GM21825 (cell line): Measurements from ENCODE around the gene OSMR.

Experiments
- ATAC-seq: cut with Tn5 transposase; IDR thresholded peaks from one replicate; pipeline ENCODE4 v1.9.1; 2021; ENCODE audit warnings: mild to moderate bottlenecking, moderate library complexity; ENCODE audit not compliant: unreplicated experiment

The OSMR gene

DNA sequence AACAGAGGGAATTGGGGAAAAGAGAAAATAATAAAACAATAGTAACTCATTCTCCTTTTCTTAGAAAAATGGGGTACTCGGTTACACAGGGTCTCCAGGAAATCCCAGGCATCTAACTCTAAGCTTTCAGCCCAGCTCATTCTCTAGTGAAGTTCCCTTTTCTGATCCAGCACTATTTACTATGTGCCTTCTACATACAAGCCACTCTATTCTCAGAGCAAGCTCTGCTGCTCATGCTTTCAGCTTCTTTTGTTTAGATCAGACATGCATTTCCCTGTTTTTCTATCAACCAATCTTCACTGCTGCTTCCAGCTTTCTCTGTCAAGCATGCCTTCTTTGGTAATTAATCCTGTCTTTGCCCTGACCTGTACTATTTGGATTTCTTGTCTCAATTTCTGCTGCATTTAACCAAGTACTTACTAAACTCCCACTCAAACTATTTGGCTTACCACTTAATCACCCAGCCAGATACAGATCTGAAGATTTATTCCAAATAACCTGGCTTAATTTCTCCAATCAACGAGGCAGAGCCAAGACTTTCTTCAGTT, 25.3 kb downstream of the OSMR start:
- ATAC-seq = no peak

DNA sequence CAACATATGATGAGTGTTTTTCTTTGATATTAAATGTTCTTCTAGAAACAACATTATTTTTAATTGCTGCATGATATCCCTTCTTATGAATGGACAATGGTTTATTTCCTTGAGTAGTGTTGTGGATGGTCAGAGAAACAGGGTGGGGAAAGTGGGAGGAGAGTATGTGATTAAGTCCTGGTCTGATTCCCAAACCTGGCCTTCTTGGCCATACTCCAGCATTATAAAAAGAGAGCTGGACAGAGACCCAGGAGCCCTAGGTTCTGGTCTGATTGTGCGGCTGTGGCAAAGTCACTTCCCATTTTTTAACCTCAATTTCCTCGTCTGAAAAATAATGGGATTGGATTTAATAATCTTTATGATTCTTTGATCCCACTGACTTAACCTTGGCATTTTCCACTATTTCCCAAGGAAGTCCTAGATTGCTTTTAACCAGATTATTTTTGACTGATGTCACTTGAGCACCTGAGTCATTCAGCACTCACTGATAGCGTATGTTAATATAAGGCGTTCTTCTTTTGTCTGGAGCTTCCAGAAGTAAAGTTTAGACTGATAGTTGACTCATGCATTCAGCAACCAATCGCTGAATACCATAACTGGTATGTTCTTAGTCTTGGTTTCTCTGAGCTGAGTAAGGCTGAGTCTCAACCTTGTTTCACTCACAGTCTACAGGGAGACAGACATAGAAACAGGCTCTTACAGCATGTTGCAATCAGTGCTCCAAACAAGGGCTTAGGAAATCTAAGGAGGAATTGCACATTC, 26.2 kb downstream of the OSMR start:
- ATAC-seq = no peak

DNA sequence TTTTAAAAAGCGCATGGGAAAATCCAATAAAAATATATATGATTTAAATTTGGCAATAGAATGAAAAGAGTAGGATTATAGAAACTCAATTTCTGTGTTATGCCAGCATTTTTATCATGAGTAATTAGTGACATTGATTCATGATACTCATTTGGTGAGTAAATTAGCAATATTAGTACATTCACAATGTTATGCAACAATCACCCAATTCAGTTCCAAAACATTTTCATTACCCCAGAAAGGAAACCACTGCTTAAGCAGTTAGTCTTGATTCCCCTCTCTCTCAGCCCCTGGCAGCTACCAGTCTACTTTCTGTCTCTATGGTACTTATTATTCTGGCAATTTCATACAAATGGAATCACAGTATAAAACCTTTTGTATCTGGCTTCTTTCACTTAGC, 27.0 kb downstream of the OSMR start:
- ATAC-seq = no peak

DNA sequence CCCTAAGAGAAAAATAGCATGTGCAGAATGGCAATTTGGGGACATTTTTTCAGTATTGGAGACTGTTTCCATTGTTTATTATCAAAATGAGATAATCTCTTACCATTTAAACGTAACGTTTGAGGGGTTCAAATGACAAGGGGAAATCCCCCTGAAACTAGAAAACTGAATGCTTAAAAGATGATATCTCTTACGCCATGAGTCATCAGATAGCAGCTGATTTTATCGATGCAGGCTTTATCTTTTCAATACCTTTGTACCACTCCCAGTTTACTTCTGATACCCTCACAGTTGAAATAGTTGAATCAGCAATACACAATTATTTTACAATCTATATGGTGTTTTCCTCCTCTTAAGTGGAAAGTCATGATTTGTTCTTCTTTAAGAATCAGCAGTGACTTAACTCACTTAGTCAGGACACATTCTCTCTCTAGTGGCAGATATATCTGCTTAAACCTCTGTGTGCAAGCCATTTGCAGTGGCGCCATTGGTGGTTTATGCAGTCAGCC, 29.2 kb downstream of the OSMR start:
- ATAC-seq = no peak

DNA sequence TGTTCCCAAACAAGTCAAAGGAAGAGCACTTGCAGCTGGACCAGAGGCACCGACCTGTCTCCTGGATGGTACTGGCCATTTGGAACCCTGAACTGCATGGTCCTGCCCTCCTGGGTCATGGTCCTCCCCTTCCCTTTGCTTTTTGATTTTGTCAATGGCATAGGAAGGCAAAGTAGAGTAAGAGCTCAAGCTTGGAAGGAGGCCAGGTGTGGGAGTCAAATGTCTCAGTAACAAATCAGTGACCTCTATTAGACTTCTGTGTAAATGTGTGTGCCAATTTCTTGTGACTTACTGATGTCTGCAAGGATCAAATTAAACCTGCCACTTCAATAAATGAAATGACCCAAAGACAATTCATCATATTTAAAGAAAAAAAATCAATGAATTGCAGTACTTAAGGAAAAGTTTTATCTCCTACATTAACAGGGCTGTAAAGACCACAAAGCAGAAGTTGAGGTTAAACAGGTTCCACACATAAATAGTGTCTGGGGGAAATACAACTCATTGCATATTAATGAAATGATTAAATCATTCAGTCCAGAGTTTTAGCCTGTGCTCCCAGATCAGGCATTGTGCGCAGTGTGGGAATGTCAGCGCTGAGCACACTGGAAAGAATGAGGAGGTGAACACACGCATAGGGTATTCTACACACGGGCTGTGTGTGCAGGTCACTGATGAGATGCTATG, 32.7 kb downstream of the OSMR start:
- ATAC-seq = no peak

DNA sequence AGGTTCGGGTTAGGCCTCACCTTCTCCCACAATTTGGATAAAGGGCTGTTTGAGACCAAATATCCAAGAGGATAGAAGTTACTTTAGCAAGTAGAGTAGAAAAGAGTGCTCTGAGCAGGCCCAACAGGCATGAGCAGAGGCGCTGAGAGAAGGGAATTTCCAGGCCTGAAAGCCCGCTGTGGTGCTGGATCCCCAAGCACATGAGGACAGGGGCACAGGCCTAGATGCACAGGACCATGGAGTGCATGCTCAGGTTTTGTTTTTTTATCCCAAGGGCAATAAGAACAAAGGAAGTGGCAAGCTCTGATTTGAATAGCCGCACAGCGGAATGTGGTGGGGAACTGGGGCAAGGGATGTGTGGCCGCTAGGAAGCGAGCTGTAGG, 33.3 kb downstream of the OSMR start:
- ATAC-seq = no peak

DNA sequence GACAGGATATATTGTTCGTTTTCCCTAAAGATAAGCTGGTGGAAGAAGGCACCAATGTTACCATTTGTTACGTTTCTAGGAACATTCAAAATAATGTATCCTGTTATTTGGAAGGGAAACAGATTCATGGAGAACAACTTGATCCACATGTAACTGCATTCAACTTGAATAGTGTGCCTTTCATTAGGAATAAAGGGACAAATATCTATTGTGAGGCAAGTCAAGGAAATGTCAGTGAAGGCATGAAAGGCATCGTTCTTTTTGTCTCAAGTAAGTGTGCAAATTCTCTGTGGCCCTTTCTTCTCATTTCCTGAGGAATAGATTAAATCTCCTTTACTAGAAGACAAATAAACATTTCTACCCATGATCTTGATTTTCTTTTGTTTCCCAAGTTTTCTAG, 38.0 kb downstream of the OSMR start:
- no peak for ATAC-seq

DNA sequence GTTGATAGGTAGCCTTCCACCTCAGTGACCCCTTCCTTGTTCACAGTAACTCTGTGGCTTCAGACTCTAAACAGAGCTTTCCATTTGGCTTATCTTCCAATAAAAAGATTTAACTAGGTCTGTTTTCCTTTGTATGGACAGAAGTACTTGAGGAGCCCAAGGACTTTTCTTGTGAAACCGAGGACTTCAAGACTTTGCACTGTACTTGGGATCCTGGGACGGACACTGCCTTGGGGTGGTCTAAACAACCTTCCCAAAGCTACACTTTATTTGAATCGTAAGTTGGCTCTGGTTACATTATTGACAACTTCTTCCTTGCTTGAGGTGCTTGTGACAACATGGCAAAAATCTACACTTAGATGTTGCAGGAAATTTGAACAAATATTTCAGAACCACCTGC, 39.4 kb downstream of the OSMR start:
- ATAC-seq = no peak

DNA sequence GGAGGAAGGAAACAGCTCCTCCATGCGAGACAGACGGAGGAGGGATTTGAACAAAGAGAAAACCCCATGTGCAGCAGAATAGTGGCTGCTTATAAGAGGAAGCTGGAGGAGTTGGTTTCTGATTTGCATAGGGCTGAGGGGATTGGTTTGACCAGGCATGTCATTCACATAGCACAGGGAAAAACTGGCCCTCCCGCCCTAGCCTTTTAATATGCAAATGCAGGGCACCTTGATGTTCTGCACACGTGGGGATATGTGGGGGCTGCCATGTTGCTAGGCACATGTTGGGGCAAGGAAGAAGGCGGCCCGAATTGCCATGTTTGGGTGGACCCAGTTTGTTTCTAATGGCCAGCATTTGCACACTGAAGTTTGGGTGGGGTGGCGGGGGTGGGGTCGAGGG, 42.2 kb downstream of the OSMR start:
- ATAC-seq = no peak

DNA sequence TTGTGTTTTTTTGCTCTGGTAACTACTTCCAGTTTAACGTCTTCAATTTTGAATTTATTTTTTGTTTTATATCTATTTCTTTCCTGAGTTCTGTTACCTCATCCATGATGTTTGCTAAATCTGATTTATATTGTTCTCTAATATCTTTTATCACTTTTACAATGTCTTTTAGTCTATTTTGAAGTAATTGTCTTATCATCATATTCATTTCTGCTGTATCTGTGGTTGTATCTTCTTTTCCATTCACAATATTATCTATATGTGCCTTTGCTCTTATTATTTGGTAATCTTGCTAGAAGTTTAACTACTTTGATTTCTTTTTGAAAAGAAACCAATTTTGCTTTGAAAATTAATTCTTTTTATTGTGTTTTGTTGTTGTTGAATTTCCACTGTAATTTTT, 43.6 kb downstream of the OSMR start:
- ATAC-seq = no peak

DNA sequence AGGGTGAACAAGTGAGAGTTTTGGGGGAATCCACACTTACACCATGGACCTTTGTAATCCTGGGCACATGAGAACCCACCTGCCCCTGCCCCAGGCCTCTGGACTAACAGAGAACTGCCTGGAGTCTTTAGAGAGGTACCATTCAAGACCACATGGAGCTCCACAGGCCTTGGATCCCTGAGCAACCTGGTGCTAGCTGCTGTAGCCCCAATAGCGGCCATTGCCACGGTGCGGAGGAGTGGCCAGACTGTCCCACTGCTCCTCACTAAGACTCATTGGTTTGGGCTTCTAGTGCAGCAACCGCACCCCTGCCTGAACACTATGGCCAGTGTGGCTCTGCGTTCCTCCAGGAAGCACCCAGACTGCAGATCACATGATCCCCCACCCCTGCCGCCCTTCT, 45.8 kb downstream of the OSMR start:
- ATAC-seq = no peak

DNA sequence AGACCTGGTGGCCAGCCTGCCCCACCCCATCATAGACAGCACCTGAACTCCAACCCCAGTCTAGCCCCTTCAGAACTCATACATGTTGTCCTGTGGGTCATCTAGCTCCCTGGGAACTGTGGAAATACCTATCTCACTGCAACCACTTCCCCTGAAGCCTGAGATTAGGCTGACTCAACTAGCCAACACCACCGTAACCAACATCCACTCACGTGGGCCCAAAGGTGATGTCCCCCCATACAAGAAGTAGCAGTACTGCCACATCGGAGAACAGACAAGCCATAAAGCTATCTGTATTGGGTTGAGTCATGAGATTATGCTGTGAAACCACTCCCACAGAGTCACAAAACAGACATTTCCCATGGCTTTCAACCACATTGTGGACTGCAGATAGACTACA, 46.6 kb downstream of the OSMR start:
- no peak for ATAC-seq

DNA sequence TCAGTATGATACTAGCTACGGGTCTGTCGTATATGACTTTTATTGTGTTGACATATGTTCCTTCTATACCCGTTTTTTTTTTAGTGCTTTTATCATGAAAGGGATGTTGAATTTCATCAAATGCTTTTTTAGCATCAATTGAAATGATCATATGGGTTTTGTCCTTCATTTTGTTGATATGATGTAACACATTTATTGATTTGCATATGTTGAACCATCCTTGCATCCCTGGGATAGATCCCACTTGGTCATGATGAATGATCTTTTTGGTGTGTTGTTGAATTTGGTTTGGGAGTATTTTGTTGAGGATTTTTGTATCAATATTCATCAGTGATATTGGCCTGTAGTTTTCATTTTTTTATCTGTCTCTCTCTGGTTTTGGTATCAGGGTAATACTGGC, 50.9 kb downstream of the OSMR start:
- ATAC-seq = no peak

DNA sequence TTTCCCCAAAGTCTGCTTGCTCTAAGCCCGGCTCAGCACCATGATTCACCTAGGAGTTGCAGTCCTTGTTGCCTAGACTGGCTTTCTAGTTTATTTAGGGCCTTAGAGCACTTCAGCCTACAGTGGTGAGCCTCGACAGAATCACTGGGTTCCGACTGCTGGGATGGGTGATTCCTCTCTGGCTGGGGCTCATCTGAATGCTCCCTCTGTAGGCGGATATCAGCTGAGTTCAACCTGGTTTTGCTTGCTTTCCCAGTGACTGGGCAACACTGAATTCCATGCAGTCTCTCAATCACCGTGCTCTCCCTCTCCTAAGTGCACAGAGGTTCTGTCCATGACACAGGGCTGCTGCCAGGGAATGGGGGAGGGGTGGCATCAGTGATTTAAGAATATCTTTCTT, 54.1 kb downstream of the OSMR start:
- no peak for ATAC-seq

DNA sequence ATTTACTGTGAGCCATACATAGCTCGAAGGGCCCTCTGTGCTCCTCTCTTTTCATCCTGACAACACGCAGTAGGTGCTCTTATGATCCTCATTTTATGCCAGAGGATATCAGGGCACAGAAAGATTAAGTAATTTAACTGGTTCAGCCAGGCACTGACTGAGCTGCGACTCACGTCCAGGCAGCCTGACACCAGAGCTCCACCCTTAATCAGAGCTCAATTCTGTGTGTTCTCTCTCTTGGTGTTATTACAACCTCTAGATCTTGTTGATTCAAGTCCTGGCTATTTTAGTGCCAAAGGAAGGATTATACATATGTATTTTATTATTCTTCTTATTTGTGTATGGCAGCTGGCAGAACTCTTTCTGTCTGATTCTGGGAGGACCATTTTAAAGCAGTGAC, 59.7 kb downstream of the OSMR start:
- no peak for ATAC-seq

DNA sequence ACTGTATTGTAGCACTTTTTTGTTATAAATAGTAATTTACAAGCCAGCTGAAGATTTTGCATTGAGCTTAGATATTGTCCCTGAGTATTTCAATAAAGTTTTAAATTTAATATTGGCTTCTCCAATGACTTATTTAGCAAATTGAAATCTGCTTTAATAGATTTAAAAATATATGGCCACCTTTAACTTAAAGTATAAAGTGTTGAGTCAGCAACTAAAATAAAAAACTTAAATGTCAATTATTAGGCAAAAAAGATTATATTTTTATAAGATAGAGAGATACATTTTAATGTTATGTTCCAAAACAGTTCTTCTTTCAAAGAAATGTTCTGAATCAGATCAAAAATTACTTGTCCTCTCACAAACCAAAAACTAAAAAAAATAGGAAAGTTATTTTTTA, 60.7 kb downstream of the OSMR start:
- no peak for ATAC-seq

DNA sequence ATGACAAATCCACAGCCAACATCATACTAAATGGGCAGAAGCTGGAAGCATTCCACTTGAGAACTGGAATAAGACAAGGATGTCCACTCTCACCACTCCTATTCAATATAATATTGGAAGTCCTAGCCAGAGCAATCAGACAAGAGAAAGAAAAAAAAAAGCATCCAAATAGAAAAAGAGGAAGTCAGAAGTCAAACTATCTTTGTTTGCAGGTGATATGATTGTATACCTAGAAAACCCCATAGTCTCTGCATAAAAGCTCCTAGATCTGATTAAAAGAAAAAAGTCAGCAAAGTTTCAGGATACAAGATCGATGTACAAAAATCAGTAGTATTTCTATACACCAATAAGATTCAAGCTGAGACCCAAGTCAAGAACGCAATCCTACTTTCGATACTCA, 66.1 kb downstream of the OSMR start:
- no peak for ATAC-seq

DNA sequence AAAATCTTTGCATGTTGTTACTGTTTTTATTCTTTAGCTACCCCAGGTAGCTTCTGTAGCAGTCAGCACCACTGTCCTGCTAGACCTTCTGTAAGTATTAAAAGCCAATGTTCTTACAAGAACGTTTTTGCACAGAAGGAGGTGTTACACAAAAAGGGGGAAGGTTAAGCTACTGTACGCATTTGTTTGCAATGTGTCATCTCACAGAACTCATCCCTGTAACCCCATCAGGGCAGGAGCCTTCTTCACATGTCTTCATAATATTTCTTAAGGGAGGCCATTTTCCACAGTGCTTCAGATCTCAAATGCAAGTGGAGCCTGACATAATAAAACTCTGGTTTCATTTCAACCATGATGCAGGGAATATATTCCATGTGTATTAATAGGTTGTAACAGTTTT, 67.9 kb downstream of the OSMR start:
- ATAC-seq = no peak

DNA sequence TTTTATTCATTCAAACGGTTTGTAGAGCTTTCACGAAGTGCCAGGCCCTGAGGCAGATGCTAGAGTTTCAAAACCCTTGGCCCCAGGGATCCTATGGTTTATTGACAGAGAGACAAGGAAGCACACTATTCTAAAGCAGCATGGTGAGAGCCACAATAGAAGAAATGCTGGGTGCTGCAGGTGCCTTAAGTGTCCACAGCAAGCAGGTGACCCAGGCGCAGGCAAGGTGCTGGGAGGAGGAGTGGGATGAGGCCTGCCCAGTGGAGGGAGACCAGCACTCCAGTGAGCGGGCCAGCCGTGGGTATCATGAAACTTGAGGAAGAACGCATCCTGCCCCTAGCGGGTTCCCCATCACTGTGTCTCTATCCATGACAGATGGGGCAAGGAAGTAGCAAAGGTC, 71.0 kb downstream of the OSMR start:
- no peak for ATAC-seq

DNA sequence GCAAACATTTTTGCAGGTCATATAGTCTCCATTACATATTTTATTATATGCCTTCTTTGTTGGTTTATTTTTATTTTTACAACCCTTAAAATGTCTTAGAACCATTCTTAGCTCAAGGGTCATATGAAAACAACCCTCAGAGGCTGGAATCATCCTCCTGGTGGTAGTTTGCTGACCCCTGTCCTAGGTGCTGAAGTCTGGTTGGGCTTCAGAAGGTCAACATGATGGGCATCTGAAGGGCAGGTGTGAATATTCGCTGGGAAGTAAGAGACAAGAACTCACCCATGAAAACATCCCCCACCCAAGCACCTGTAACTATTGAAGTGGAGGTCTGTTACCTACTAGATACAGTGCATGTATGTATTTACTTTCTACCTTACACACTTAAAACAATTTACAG, 75.4 kb downstream of the OSMR start:
- ATAC-seq = no peak

DNA sequence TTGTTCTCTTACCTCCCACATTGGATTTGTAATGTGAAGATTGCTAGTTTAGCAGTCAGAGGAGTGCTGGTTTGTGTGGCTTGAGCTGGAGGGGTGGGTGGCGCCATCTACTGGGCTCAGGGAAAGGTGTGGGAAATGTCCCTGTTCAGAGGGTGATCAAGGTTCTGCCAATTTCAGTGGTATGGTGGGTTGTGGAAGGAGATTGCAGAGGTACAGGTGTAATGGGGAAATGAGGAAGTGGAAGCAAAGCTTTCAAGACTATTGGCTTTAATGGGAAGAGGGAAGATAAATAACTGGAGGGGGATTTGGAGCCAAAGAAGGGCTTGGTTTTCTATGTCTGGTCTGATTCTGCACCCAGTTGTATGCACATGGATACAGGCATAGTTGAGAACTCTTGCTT, 76.4 kb downstream of the OSMR start:
- ATAC-seq = peak; percentile 73

DNA sequence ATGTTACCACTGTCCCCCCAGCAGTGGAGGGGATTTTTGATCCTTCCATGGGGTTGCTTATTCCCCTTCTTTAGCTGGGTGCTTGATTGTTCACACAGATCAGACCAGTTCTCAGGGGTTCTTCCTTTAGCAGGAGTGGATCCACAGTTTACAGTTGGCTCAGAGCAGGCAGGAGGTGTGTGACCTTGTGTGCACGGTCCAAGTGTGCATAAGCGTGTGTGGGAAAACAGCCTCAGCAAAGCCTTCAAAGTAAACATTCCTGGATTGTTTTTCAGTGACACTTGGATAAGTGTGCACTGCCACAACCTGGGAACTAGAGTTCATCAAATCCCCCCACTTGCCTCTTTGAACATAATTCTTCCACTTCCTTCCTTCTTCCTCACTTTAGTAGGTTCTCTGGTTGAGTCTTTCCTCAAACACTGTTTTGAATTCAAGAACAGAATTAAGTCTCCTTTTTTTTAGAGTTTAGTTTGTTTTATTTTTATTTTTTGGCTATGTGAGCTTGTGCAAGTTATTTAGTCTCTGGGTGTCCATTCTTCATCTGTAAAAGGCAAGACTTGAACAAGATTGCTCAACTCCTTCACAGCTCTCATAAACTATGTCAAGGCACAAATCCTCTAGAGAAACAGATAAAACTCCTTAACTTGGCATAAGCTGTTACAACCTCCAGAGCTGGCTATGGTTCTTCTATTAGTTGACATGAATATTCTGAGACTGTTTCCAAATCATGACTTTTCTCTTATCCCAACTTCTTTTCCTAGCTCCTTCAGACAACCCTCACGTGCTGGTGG, 78.0 kb downstream of the OSMR start:
- no peak for ATAC-seq
